Neutrophil (primary cell): ENCODE results near the gene DIRAS1.

ENCODE experiments used
- H3K27ac ChIP-seq: fragments of 200-600 bp; sonication (generic); 2 replicates; pipeline ENCODE4 v1.5.1; 2016; ENCODE audit warnings: mild to moderate bottlenecking, moderate library complexity
- H3K27me3 ChIP-seq: fragments of 200-600 bp; sonication (generic); 2 replicates; pipeline ENCODE4 v1.6.0; 2016; ENCODE audit warnings: mild to moderate bottlenecking
- H3K36me3 ChIP-seq: fragments of 200-600 bp; sonication (generic); 2 replicates; pipeline ENCODE4 v1.5.1; 2017
- H3K4me1 ChIP-seq, 2 experiments: fragments of 200-600 bp in 1 of 2; sonication (generic) in 1 of 2; 1 replicate in 1 of 2; 2 replicates in 1 of 2; pipeline versions ENCODE4 v1.5.1 to v1.6.1; 2013 to 2016; ENCODE audit warnings: low read depth in 1 of 2, low read length in 1 of 2, mild to moderate bottlenecking in 1 of 2, moderate library complexity in 1 of 2; ENCODE audit not compliant: control insufficient read depth in 1 of 2, insufficient read depth in 1 of 2
- H3K4me3 ChIP-seq, 2 experiments: fragments of 200-600 bp in 1 of 2; sonication (generic) in 1 of 2; 1 replicate in 1 of 2; 2 replicates in 1 of 2; pipeline ENCODE4 v1.5.1; 2013 to 2016; ENCODE audit warnings: low read depth in 1 of 2, low read length in 1 of 2, mild to moderate bottlenecking in 1 of 2, moderate library complexity in 1 of 2
- H3K9me3 ChIP-seq: fragments of 200-600 bp; sonication (generic); 2 replicates; pipeline ENCODE4 v1.5.1; 2016
- CTCF ChIP-seq: fragments of 200-600 bp; sonication (generic); IDR thresholded peaks from 2 replicates; pipeline ENCODE4 v1.5.1; 2016; ENCODE audit warnings: antibody characterized with exemption

DIRAS1 gene

DNA sequence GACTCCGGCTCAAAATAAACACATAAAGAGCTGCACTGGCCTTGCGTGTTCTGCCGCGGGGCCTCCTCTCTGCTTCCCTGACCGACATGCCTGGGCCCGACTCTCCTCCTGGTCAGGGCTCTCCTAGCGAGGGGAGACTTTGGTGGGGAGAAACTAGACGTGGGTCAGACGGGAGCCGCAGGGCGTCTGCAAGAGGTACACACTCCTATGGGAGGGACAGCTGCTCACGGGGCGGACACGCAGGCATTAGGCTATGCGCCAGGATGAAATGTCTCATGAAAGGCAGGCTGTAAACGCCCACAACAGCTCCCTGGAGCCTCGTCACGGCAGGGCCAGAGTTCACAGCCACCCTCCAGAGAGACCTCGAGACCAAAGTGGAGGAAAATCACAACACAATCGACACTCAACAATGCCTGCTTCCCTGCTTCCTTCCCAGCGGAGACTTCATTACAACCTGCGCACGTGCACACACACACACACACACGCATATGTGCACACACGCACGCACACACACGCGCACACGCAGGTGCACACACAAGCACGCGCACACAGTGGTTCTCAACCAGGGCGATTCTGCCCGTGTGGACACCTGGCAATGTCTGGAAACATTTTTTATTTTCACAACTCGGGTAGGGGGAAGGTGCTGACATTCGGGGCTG lies 12.9 kb upstream of the DIRAS1 start:
- peaks cover under 1% of the 10 kb centered on the region for H3K27me3 ChIP-seq
- no peak overlapping the region for H3K27ac ChIP-seq
- no peak overlapping the region for H3K4me3 ChIP-seq
- TF ChIP-seq CTCF: no peak
- peaks cover 28 to 29% of the 10 kb centered on the region in 2 experiments for H3K4me1 ChIP-seq
- no peaks in the 10 kb centered on the region for H3K9me3 ChIP-seq
- H3K36me3 ChIP-seq: peaks cover 51% of the 10 kb centered on the region

DNA sequence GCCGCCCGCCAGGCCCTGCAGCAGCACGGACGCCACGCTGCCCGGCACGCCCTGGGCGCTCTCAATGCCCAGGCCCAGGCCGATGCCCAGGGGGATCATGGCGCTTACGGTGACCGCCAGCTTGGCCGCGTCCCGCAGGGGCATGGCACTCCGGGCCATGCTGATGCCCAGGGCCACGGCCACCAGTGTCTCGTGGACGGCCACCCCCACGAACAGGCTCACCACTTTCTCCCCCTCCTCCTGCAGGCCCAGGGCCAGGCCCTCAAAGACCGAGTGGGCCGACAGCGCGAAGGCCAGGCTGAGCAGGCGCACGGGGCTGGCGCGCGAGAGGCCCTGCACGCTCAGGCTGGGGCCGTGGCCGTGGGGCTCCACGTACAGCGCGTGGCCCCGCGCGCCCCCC lies 11.7 kb upstream of the DIRAS1 start:
- Histone ChIP-seq H3K36me3 (peaks cover 51% of the 10 kb centered on the region), H3K4me1 (peaks cover 19 to 20% of the 10 kb centered on the region in 2 experiments), H3K27ac (no peak overlapping the region), H3K27me3 (peaks cover 12% of the 10 kb centered on the region), H3K4me3 (no peak overlapping the region), H3K9me3 (no peaks in the 10 kb centered on the region)
- no peak for TF ChIP-seq CTCF

DNA sequence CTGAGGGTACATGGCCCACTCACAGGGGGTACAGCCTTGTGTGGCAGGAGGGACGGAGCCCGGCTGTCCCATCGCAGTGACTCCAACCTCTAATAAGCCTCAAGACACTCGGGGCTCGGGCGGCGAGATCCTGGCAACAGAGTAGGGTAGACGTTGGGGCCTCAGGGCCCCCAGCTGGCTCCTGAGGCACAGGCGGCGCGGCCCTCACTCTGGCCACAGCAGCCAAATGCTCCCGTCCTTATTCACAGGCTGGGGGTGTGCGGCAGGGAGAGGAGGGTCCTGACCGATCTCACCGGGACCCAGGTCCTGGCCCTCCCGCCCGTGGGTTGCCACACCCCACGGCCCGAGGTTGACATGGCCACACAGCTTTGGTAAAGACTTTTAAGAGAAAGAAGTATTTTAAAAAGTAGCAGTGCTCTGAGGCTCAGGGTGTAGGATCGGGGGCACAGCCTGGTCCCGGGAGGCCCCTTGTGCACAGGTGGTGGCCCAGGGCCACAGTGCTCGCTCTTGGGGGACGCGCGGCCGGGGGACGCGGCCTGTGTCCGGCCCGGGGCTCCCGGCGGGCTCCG lies 11.1 kb upstream of the DIRAS1 start:
- peaks cover 13 to 14% of the 10 kb centered on the region in 2 experiments for H3K4me1 ChIP-seq
- no peak for TF ChIP-seq CTCF
- H3K4me3 ChIP-seq: no peak overlapping the region
- H3K27me3 ChIP-seq: peaks cover 19% of the 10 kb centered on the region
- no peak overlapping the region for H3K27ac ChIP-seq
- H3K36me3 ChIP-seq: peaks cover 51% of the 10 kb centered on the region
- no peaks in the 10 kb centered on the region for H3K9me3 ChIP-seq

GRCh38 chr19:2731181-2731995 lies 10.2 kb upstream of the DIRAS1 start:
- Histone ChIP-seq H3K4me3 (no peak overlapping the region), H3K27me3 (peaks cover 27% of the 10 kb centered on the region), H3K9me3 (no peaks in the 10 kb centered on the region), H3K4me1 (peaks cover 4 to 5% of the 10 kb centered on the region in 2 experiments), H3K36me3 (peaks cover 51% of the 10 kb centered on the region), H3K27ac (no peak overlapping the region)
- no peak for TF ChIP-seq CTCF

GRCh38 chr19:2729943-2730818 lies 9.0 kb upstream of the DIRAS1 start:
- no peaks in the 10 kb centered on the region for H3K4me1 ChIP-seq
- no peak for TF ChIP-seq CTCF
- no peak overlapping the region for H3K27ac ChIP-seq
- H3K9me3 ChIP-seq: no peaks in the 10 kb centered on the region
- H3K27me3 ChIP-seq: peaks cover 39% of the 10 kb centered on the region
- H3K36me3 ChIP-seq: peaks cover 47% of the 10 kb centered on the region
- H3K4me3 ChIP-seq: no peak overlapping the region
